OCI-LY3 (cell line): Measurements from ENCODE around the gene CACNA1I.

ENCODE experiments used
- H2AFZ ChIP-seq: fragments of 200-600, 300-600 bp; shearing (Covaris generic); 2 replicates; pipeline ENCODE4 v1.6.0; 2014; ENCODE audit warnings: antibody characterized with exemption, low read depth, low read length
- H3K27ac ChIP-seq: fragments of 200-600, 300-600 bp; sonication (generic); 2 replicates; pipeline ENCODE4 v1.5.1; 2014; ENCODE audit warnings: mild to moderate bottlenecking, low read length, moderate library complexity, mixed read lengths
- H3K27me3 ChIP-seq: fragments of 200-600, 300-600 bp; sonication (generic); 2 replicates; pipeline ENCODE4 v1.6.1; 2014; ENCODE audit warnings: low read depth, low read length, mixed read lengths
- H3K36me3 ChIP-seq: fragments of 200-600, 300-600 bp; sonication (generic); replicated peaks from 2 replicates; pipeline ENCODE3; 2014; ENCODE audit warnings: low read depth, low read length, mixed read lengths
- H3K4me1 ChIP-seq: fragments of 300-600, 200-600 bp; sonication (generic); 2 replicates; pipeline ENCODE4 v1.6.1; 2014; ENCODE audit warnings: low read length, mixed read lengths
- H3K4me2 ChIP-seq: fragments of 200-600, 300-600 bp; sonication (generic); 2 replicates; pipeline ENCODE4 v1.6.1; 2014; ENCODE audit warnings: low read length, mixed read lengths
- H3K4me3 ChIP-seq: fragments of 300-600, 200-600 bp; sonication (generic); 2 replicates; pipeline ENCODE4 v1.5.1; 2014; ENCODE audit warnings: antibody characterized with exemption, mild to moderate bottlenecking, low read length, moderate library complexity
- H3K79me2 ChIP-seq: fragments of 300-600, 200-600 bp; shearing (Covaris generic); 2 replicates; pipeline ENCODE4 v1.6.1; 2014; ENCODE audit warnings: mild to moderate bottlenecking, low read length, mixed read lengths
- H3K9ac ChIP-seq: fragments of 300-600, 200-600 bp; shearing (Covaris generic); 2 replicates; pipeline ENCODE4 v1.6.0; 2014; ENCODE audit warnings: mild to moderate bottlenecking, low read length, moderate library complexity
- H3K9me3 ChIP-seq: fragments of 200-600, 300-600 bp; shearing (Covaris generic); 2 replicates; pipeline ENCODE4 v1.6.1; 2014; ENCODE audit warnings: low read length, mixed read lengths; ENCODE audit not compliant: insufficient read depth
- H4K20me1 ChIP-seq: fragments of 200-600, 300-600 bp; sonication (generic); 2 replicates; pipeline ENCODE4 v1.6.1; 2016; ENCODE audit warnings: low read length, mixed read lengths; ENCODE audit not compliant: insufficient read depth
- EZH2phosphoT487 ChIP-seq: fragments of 200-600 bp; shearing (Covaris generic); IDR thresholded peaks from 2 replicates; pipeline ENCODE4 v1.6.1; 2018; ENCODE audit warnings: antibody characterized with exemption, mixed run types, low read depth
- TF ChIP-seq, protein P1 (sequence below): fragments of 200-600, 300-600 bp; sonication (generic); IDR thresholded peaks from 2 replicates; pipeline ENCODE4 v1.5.1; 2014; ENCODE audit warnings: antibody characterized with exemption, low read length, low read depth

The CACNA1I gene

DNA sequence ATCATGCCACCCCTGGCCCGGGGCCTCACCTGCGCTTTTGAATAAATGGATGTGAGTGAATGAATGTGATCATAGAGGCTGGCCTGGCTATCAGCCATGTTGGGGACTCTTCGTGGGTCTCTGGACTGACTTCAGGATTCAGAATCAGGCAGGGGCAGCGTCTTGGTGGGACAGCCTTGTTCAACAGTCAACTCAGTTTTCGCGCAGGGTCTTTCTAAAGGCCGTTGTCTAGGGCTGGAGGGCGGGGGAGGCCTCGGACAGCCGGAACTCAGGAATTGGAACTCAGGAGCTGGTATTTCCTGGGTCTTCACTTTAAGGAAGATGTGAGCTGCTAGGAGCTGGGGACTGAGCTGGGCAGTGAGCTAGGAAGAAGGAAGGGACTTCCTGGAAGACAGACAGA, 146.0 kb downstream of the CACNA1I start:
- Histone ChIP-seq H3K79me2 (no peaks in the 10 kb centered on the region), H3K9me3 (no peaks in the 10 kb centered on the region), H3K27ac (no peak overlapping the region), H3K9ac (no peak overlapping the region), H3K4me2 (no peak overlapping the region), H3K27me3 (peaks cover 19% of the 10 kb centered on the region), H2AFZ (no peak overlapping the region), H3K36me3 (no peaks in the 10 kb centered on the region), H3K4me1 (no peaks in the 10 kb centered on the region), H3K4me3 (no peak overlapping the region), H4K20me1 (no peaks in the 10 kb centered on the region)
- TF ChIP-seq, protein P1, sequence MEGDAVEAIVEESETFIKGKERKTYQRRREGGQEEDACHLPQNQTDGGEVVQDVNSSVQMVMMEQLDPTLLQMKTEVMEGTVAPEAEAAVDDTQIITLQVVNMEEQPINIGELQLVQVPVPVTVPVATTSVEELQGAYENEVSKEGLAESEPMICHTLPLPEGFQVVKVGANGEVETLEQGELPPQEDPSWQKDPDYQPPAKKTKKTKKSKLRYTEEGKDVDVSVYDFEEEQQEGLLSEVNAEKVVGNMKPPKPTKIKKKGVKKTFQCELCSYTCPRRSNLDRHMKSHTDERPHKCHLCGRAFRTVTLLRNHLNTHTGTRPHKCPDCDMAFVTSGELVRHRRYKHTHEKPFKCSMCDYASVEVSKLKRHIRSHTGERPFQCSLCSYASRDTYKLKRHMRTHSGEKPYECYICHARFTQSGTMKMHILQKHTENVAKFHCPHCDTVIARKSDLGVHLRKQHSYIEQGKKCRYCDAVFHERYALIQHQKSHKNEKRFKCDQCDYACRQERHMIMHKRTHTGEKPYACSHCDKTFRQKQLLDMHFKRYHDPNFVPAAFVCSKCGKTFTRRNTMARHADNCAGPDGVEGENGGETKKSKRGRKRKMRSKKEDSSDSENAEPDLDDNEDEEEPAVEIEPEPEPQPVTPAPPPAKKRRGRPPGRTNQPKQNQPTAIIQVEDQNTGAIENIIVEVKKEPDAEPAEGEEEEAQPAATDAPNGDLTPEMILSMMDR = no peak
- no peak for TF ChIP-seq EZH2phosphoT487

- Histone ChIP-seq H3K27me3 (peaks cover 20% of the 10 kb centered on the region), H3K9ac (no peak overlapping the region), H3K27ac (no peak overlapping the region), H4K20me1 (no peaks in the 10 kb centered on the region), H3K9me3 (no peaks in the 10 kb centered on the region), H3K79me2 (no peaks in the 10 kb centered on the region), H3K4me2 (no peak overlapping the region), H3K4me1 (no peaks in the 10 kb centered on the region), H2AFZ (no peak overlapping the region), H3K4me3 (no peak overlapping the region), H3K36me3 (no peaks in the 10 kb centered on the region)
- TF ChIP-seq, protein P1 = no peak
- TF ChIP-seq EZH2phosphoT487 = no peak
These were observed 146.5 kb downstream of the CACNA1I start for GRCh38 chr22:39717099-39717498.

DNA sequence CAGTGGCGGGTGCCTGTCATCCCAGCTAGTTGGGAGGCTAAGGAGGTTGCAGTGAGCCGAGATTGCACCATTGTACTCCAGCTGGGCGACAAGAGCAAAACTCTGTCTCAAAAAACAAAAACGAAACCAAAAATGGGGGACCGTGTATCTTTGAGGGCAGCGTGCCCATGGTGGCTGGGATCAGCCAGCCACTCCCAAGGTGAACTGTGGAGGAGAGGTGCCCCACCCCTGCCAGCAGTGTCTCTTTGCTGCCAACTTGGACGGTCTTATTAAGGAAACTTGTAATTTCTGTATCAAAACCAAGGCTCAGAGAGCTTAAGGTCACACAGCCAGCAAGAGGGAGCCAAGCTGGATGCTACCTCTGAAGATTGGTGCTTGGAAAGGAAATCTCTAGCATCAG, 147.7 kb downstream of the CACNA1I start:
- TF ChIP-seq, protein P1 = no peak
- TF ChIP-seq EZH2phosphoT487 = no peak
- no peaks in the 10 kb centered on the region for H3K36me3 ChIP-seq
- H3K9ac ChIP-seq = no peak overlapping the region
- no peak overlapping the region for H3K4me2 ChIP-seq
- H4K20me1 ChIP-seq = no peaks in the 10 kb centered on the region
- no peak overlapping the region for H3K4me3 ChIP-seq
- H3K4me1 ChIP-seq = no peaks in the 10 kb centered on the region
- peaks cover 20% of the 10 kb centered on the region for H3K27me3 ChIP-seq
- no peak overlapping the region for H2AFZ ChIP-seq
- H3K79me2 ChIP-seq = no peaks in the 10 kb centered on the region
- H3K27ac ChIP-seq = no peak overlapping the region
- no peaks in the 10 kb centered on the region for H3K9me3 ChIP-seq

GRCh38 chr22:39718921-39719475, 148.4 kb downstream of the CACNA1I start:
- TF ChIP-seq EZH2phosphoT487 = no peak
- TF ChIP-seq, protein P1 = no peak
- H3K9ac ChIP-seq = no peak overlapping the region
- no peaks in the 10 kb centered on the region for H4K20me1 ChIP-seq

More at GRCh38 chr22:39718921-39719475, 148.4 kb downstream of the CACNA1I start:
- Histone ChIP-seq H3K4me2 (no peak overlapping the region), H3K27ac (no peak overlapping the region), H3K9me3 (no peaks in the 10 kb centered on the region), H2AFZ (no peak overlapping the region), H3K27me3 (peaks cover 20% of the 10 kb centered on the region), H3K79me2 (no peaks in the 10 kb centered on the region), H3K4me1 (no peaks in the 10 kb centered on the region), H3K36me3 (no peaks in the 10 kb centered on the region), H3K4me3 (no peak overlapping the region)
